Left ventricle myocardium inferior (tissue), 1 donor: Measurements from ENCODE around the gene WAS. TPM values are rescaled to one million over a fixed set of nuclear protein-coding genes. Genes with fewer than 3 reads are reported as not detected.
"Not testable (repeated sequence)": the region's sequence is repeated elsewhere in the genome, so short reads cannot be mapped to it uniquely, and the experiment has no call there.

Experiments used
- DNase-seq: peaks from one replicate; pipeline ENCODE4 v3.0.0-alpha.2; 2020
- H3K27ac ChIP-seq: fragments of 200-600 bp; replicated peaks from 2 replicates; pipeline ENCODE4 v1.8.0; 2021
- H3K27me3 ChIP-seq: fragments of 200-600 bp; 2 replicates; pipeline ENCODE4 v1.8.0; 2021; ENCODE audit warnings: low read depth
- H3K36me3 ChIP-seq: fragments of 200-600 bp; 2 replicates; pipeline ENCODE4 v1.8.0; 2021
- H3K4me1 ChIP-seq: fragments of 200-600 bp; 2 replicates; pipeline ENCODE4 v1.8.0; 2021
- H3K4me3 ChIP-seq: fragments of 200-600 bp; 2 replicates; pipeline ENCODE4 v1.8.0; 2021; ENCODE audit warnings: mild to moderate bottlenecking, moderate library complexity
- H3K9me3 ChIP-seq: fragments of 200-600 bp; replicated peaks from 2 replicates; pipeline ENCODE4 v1.8.0; 2021
- CTCF ChIP-seq: fragments of 200-600 bp; IDR thresholded peaks from 2 replicates; pipeline ENCODE4 v1.8.0; 2021; ENCODE audit warnings: antibody characterized with exemption, mild to moderate bottlenecking, borderline replicate concordance
- intact Hi-C: fragments of 100-400 bp; cut with micrococcal nuclease; formaldehyde crosslinking; loops from one replicate; pipeline ENCODE4 v1.11.0; 2022
- total RNA-seq: library from RNA; stranded (reverse); fragmentation: NEBNext Ultra II Directional; extraction: Animal tissue kit (Norgen Biotek cat#: 25700); gene quantifications from one replicate; pipeline ENCODE4 v1.2.1, GENCODE V29; 2021
- donor health status: DM: no; HTN: yes; CAD: no; lungs with severe emphysema.

The WAS gene
- total RNA-seq, 1 donor from 2014 or later, result 2.3 TPM

GRCh38 chrX:48681539-48682183, 1.9 kb upstream of the WAS start:
- H3K9me3 ChIP-seq, result no peaks in the 10 kb centered on the region
- no peak overlapping the region for H3K4me3 ChIP-seq
- H3K36me3 ChIP-seq, result no peaks in the 10 kb centered on the region
- H3K27me3 ChIP-seq, result no peaks in the 10 kb centered on the region
- TF ChIP-seq CTCF, result no peak
- H3K27ac ChIP-seq, result no peak overlapping the region
- intact Hi-C loops, result no loop called here
- peaks cover 12% of the 10 kb centered on the region for H3K4me1 ChIP-seq
- DNase-seq, result no peak

- H3K9me3 ChIP-seq, DNase-seq, H3K27me3 ChIP-seq, H3K4me1 ChIP-seq, H3K4me3 ChIP-seq, intact Hi-C loops, H3K36me3 ChIP-seq: not testable (repeated sequence)
- peak overlapping the region; percentile 44 for H3K27ac ChIP-seq
Measured at GRCh38 chrX:48682795-48683194, 804 bp upstream of the WAS start.

GRCh38 chrX:48684134-48684533, 535 bp downstream of the WAS start:
- intact Hi-C loops, result no loop called here
- DNase-seq, result no peak
- no peak overlapping the region for H3K27ac ChIP-seq
- peak overlapping the region; percentile 25 for H3K4me3 ChIP-seq
- no peaks in the 10 kb centered on the region for H3K36me3 ChIP-seq
- no peaks in the 10 kb centered on the region for H3K4me1 ChIP-seq
- no peaks in the 10 kb centered on the region for H3K9me3 ChIP-seq
- TF ChIP-seq CTCF, result no peak
- H3K27me3 ChIP-seq, result peaks cover 4% of the 10 kb centered on the region

GRCh38 chrX:48685416-48685815, 1.8 kb downstream of the WAS start:
- intact Hi-C loops, result no loop called here
- Histone ChIP-seq H3K4me3 (no peak overlapping the region), H3K36me3 (no peaks in the 10 kb centered on the region), H3K4me1 (no peaks in the 10 kb centered on the region), H3K27ac (no peak overlapping the region), H3K9me3 (no peaks in the 10 kb centered on the region), H3K27me3 (peaks cover 4% of the 10 kb centered on the region)
- no peak for DNase-seq
- TF ChIP-seq CTCF, result no peak

GRCh38 chrX:48688531-48689150, 5.0 kb downstream of the WAS start:
- peaks cover 4% of the 10 kb centered on the region for H3K27me3 ChIP-seq
- no peaks in the 10 kb centered on the region for H3K4me1 ChIP-seq

More at GRCh38 chrX:48688531-48689150, 5.0 kb downstream of the WAS start:
- intact Hi-C loops, result no loop called here
- no peak for TF ChIP-seq CTCF
- H3K36me3 ChIP-seq, result no peaks in the 10 kb centered on the region
- H3K4me3 ChIP-seq, result no peak overlapping the region
- no peaks in the 10 kb centered on the region for H3K9me3 ChIP-seq
- no peak for DNase-seq
- no peak overlapping the region for H3K27ac ChIP-seq
